ENCODE data around the gene FOCAD. TPM values are rescaled to one million over a fixed set of nuclear protein-coding genes. Genes with fewer than 3 reads are reported as not detected.

FOCAD gene
- total RNA-seq, 1 experiment from 2014 or later = 42.7 TPM

GRCh38 chr9:20941174-20941690 lies 257.2 kb downstream of the FOCAD start:
- ChIA-PET POLR2A (ENCODE audit: low non-redundant PET) (interaction anchor here (0.5 kb wide), 1 partner anchor 226 kb away, joined by 6 read pairs; no protein-coding TSS in a partner anchor), CTCF (interaction anchor here (0.6 to 1.6 kb wide), 5 partner anchors 57 to 900 kb away, joined by 3 to 5 read pairs (median 3); no protein-coding TSS in a partner anchor)
- Histone ChIP-seq H3K4me1 (ENCODE audit: insufficient read depth, low read length, poor library complexity, severe bottlenecking) (peaks cover 4% of the 10 kb centered on the region), H3K27ac (ENCODE audit: low read depth, low read length, poor library complexity, severe bottlenecking) (no peak overlapping the region), H3K27me3 (replicated peaks; ENCODE audit: insufficient read depth, low read depth, low read length, poor library complexity) (no peaks in the 10 kb centered on the region), H3K9me3 (ENCODE audit: low read depth, low read length, poor library complexity, severe bottlenecking) (no peaks in the 10 kb centered on the region), H3K4me3 (ENCODE audit: low read depth, low read length, poor library complexity, severe bottlenecking) (no peak overlapping the region), H3K36me3 (ENCODE audit: insufficient read depth, low read length, poor library complexity, severe bottlenecking) (no peaks in the 10 kb centered on the region)
- TF ChIP-seq EZH2 (IDR thresholded peaks at IDR 0.05; ENCODE audit: borderline replicate concordance, low read depth, low read length, poor library complexity, severe bottlenecking) (no peak), CTCF (conservative IDR thresholded peaks at IDR 0.05; ENCODE audit: low read depth, low read length) (peak; percentile 72)
- DNase-seq (ENCODE audit: low spot score) = peak; percentile 66
- BruUV-seq (replicated peaks) = no TSS peak
- intact Hi-C loops (cut with micrococcal nuclease; ENCODE audit: unreplicated experiment) = loop anchor here (1.0 to 10.0 kb wide), 6 partner anchors 54 to 1014 kb away; no protein-coding TSS in a partner anchor

GRCh38 chr9:20944507-20944906 lies 260.4 kb downstream of the FOCAD start:
- no peaks in the 10 kb centered on the region for H3K36me3 ChIP-seq (ENCODE audit: insufficient read depth, low read length, poor library complexity, severe bottlenecking)
- no peaks in the 10 kb centered on the region for H3K27me3 ChIP-seq (replicated peaks; ENCODE audit: insufficient read depth, low read depth, low read length, poor library complexity)
- H3K9me3 ChIP-seq (ENCODE audit: low read depth, low read length, poor library complexity, severe bottlenecking) = no peaks in the 10 kb centered on the region
- ChIA-PET POLR2A (ENCODE audit: low non-redundant PET) (no interaction called here), CTCF (interaction anchor here (0.6 kb wide), 1 partner anchor 592 kb away, joined by 4 read pairs; no protein-coding TSS in a partner anchor)
- TF ChIP-seq EZH2 (IDR thresholded peaks at IDR 0.05; ENCODE audit: borderline replicate concordance, low read depth, low read length, poor library complexity, severe bottlenecking) (no peak), CTCF (conservative IDR thresholded peaks at IDR 0.05; ENCODE audit: low read depth, low read length) (no peak)
- peaks cover 4% of the 10 kb centered on the region for H3K4me1 ChIP-seq (ENCODE audit: insufficient read depth, low read length, poor library complexity, severe bottlenecking)
- BruUV-seq (replicated peaks) = no TSS peak
- intact Hi-C loops (cut with micrococcal nuclease; ENCODE audit: unreplicated experiment) = loop anchor here (5.0 to 10.0 kb wide), 3 partner anchors 57 to 1017 kb away; no protein-coding TSS in a partner anchor
- DNase-seq (ENCODE audit: low spot score) = no peak
- H3K27ac ChIP-seq (ENCODE audit: low read depth, low read length, poor library complexity, severe bottlenecking) = no peak overlapping the region
- H3K4me3 ChIP-seq (ENCODE audit: low read depth, low read length, poor library complexity, severe bottlenecking) = no peak overlapping the region

- TF ChIP-seq EZH2 (IDR thresholded peaks at IDR 0.05; ENCODE audit: borderline replicate concordance, low read depth, low read length, poor library complexity, severe bottlenecking) = no peak
- no peak for TF ChIP-seq CTCF (conservative IDR thresholded peaks at IDR 0.05; ENCODE audit: low read depth, low read length)
- intact Hi-C loops (cut with micrococcal nuclease; ENCODE audit: unreplicated experiment) = loop anchor here (10.0 kb wide), 1 partner anchor 170 kb away; no protein-coding TSS in a partner anchor
- H3K4me1 ChIP-seq (ENCODE audit: insufficient read depth, low read length, poor library complexity, severe bottlenecking) = peaks cover 4% of the 10 kb centered on the region
- H3K4me3 ChIP-seq (ENCODE audit: low read depth, low read length, poor library complexity, severe bottlenecking) = no peak overlapping the region
- POLR2A ChIA-PET (ENCODE audit: low non-redundant PET) = no interaction called here
- no TSS peak for BruUV-seq (replicated peaks)
- H3K9me3 ChIP-seq (ENCODE audit: low read depth, low read length, poor library complexity, severe bottlenecking) = no peaks in the 10 kb centered on the region
- no peaks in the 10 kb centered on the region for H3K36me3 ChIP-seq (ENCODE audit: insufficient read depth, low read length, poor library complexity, severe bottlenecking)
- DNase-seq (ENCODE audit: low spot score) = no peak
- no peak overlapping the region for H3K27ac ChIP-seq (ENCODE audit: low read depth, low read length, poor library complexity, severe bottlenecking)
- H3K27me3 ChIP-seq (replicated peaks; ENCODE audit: insufficient read depth, low read depth, low read length, poor library complexity) = no peaks in the 10 kb centered on the region
- CTCF ChIA-PET = no interaction called here
Observed at GRCh38 chr9:20945269-20945668, 261.2 kb downstream of the FOCAD start.
